ENCODE data around the gene EIF4A3.

Gene EIF4A3

DNA sequence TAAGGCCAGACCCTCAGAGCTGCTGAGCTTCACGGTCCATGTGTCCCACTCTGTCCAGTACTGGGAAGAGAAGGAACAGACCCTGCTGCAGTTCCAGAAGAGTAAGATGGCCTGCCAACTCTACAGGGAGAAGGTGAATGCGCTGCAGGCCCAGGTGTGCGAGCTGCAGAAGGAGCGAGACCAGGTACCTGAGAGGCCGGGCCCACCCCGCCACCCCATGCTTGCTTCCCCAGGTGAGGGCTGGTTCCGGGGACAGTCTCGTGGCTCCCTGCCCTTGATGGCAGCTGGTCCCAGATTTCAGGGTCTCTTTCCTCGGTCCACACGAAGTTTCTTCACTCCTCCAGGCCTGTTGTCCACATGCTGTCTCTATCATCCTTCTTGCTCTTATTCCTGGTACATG, 43.8 kb upstream of the EIF4A3 start:
- DNase-seq (ENCODE audit: low read depth) = no peak
- H3K4me3 ChIP-seq (ENCODE audit: control insufficient read depth, low read depth, low read length) = no peak overlapping the region
- TF ChIP-seq, protein P1, sequence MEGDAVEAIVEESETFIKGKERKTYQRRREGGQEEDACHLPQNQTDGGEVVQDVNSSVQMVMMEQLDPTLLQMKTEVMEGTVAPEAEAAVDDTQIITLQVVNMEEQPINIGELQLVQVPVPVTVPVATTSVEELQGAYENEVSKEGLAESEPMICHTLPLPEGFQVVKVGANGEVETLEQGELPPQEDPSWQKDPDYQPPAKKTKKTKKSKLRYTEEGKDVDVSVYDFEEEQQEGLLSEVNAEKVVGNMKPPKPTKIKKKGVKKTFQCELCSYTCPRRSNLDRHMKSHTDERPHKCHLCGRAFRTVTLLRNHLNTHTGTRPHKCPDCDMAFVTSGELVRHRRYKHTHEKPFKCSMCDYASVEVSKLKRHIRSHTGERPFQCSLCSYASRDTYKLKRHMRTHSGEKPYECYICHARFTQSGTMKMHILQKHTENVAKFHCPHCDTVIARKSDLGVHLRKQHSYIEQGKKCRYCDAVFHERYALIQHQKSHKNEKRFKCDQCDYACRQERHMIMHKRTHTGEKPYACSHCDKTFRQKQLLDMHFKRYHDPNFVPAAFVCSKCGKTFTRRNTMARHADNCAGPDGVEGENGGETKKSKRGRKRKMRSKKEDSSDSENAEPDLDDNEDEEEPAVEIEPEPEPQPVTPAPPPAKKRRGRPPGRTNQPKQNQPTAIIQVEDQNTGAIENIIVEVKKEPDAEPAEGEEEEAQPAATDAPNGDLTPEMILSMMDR (IDR thresholded peaks at IDR 0.05; ENCODE audit: control insufficient read depth, insufficient read depth, low read depth, low read length, missing control alignments) = no peak

DNA sequence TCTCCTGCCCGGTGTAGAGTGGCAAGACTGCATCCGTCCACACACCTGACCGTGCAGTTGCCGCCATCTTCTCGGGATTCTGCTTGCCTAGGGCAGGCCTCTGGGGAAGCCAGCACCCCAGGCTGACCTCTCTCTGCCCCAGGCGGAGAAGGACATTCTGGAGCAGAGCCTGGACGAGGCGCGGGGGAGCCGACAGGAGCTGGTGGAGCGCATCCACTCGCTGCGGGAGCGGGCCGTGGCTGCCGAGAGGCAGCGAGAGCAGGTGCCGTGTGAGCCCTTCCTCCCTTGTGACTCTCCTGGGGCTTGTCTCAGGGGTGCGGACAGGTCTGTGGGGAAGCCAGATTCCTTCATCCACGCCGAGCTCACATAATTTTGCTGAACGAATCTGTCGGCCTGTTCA, 42.7 kb upstream of the EIF4A3 start:
- TF ChIP-seq, protein P1 (IDR thresholded peaks at IDR 0.05; ENCODE audit: control insufficient read depth, insufficient read depth, low read depth, low read length, missing control alignments) = no peak
- no peak overlapping the region for H3K4me3 ChIP-seq (ENCODE audit: control insufficient read depth, low read depth, low read length)
- no peak for DNase-seq (ENCODE audit: low read depth)

DNA sequence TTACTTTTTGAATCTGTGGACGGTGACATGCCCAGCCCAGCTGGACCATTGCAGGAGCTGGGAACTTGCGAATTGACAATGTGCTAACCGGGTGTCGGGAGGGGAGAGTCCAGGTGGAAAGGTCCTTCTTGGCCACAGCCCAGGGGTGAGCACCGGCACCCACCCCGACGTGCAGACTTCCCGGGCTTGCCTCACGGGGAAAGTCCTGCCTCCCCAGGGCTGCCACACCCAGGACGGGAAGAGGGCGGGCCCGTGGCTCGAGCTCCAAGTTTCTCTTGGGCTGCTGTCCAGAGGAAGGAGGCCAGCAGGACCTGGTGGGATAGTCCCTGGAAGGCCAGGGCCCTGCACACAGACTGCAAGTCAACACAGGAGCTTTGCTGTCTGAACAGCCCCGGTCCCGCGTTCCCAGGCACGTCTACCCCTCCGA, 40.6 kb upstream of the EIF4A3 start:
- TF ChIP-seq, protein P1 (IDR thresholded peaks at IDR 0.05; ENCODE audit: control insufficient read depth, insufficient read depth, low read depth, low read length, missing control alignments) = no peak
- H3K4me3 ChIP-seq (ENCODE audit: control insufficient read depth, low read depth, low read length) = peak overlapping the region; percentile 44
- peak; percentile 1 for DNase-seq (ENCODE audit: low read depth)

DNA sequence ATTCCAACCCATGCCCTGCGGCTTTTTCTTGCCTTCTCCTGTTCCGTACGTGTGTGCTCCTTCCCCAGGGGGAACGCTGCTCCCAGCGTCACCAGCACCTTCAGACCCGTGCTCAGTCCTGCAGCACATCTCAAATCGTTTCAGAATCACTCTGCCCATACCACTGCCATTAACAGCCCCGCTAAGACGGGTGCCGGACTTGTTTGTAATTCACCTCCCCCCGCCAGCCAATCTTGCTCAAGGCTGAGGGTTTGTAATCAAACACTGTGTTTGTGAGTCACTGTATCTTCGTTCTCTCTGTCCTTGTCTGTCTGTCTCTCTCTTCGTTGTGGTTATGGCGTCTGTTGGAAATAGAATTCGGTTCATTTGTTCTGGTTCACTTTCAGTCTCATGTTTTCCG, 40.2 kb upstream of the EIF4A3 start:
- peak overlapping the region; percentile 44 for H3K4me3 ChIP-seq (ENCODE audit: control insufficient read depth, low read depth, low read length)
- peak; percentile 7 for DNase-seq (ENCODE audit: low read depth)

DNA sequence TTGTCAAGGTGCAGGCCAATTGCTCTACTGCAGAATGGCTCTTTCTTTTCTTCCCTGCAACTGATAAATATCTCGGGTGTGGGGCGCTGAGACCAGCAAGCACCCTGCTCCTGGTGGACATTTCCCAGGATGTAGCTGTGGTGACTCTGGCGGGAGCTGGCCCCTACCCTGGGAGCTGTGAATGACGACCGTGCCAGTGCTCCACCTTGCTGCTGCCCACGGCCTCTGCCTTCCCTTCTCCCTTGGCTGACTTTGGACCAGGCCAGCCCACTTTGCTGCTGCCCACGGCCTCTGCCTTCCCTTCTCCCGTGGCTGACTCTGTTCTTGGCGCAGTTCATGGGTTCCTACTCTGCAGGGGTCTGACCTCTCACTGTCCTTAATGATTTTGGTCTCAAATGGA, 39.0 kb upstream of the EIF4A3 start:
- TF ChIP-seq, protein P1 (IDR thresholded peaks at IDR 0.05; ENCODE audit: control insufficient read depth, insufficient read depth, low read depth, low read length, missing control alignments) = no peak
- no peak for DNase-seq (ENCODE audit: low read depth)
- no peak overlapping the region for H3K4me3 ChIP-seq (ENCODE audit: control insufficient read depth, low read depth, low read length)

More for the DNA sequence above, 40.2 kb upstream of the EIF4A3 start:
- TF ChIP-seq, protein P1 (IDR thresholded peaks at IDR 0.05; ENCODE audit: control insufficient read depth, insufficient read depth, low read depth, low read length, missing control alignments) = no peak

DNA sequence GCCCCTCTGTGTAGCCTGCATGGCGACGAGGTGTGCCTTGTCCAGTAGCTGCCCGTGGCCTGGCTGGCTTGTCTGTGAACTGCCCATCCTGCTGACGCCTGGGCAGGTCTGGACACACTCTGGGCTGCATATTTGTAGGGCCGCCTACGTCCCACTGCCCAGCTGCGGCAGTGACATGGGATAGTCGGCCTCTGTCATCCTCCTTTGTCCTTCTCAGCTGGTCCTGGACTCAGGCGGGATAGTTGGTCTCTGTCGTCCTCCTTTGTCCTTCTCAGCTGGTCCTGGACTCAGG, 37.4 kb upstream of the EIF4A3 start:
- TF ChIP-seq, protein P1 (IDR thresholded peaks at IDR 0.05; ENCODE audit: control insufficient read depth, insufficient read depth, low read depth, low read length, missing control alignments) = no peak
- no peak overlapping the region for H3K4me3 ChIP-seq (ENCODE audit: control insufficient read depth, low read depth, low read length)
- no peak for DNase-seq (ENCODE audit: low read depth)

Measured in AG09309 (cell line).